ENCODE results near the gene PLEKHA7.
"Not testable (repeated sequence)": the region's sequence is repeated elsewhere in the genome, so short reads cannot be mapped to it uniquely, and the experiment has no call there.

GRCh38 chr11:17051146-17051545 lies 36.9 kb upstream of the PLEKHA7 start:
- TF ChIP-seq REST (IDR thresholded peaks at IDR 0.05; ENCODE audit: insufficient replicate concordance, low read depth); POLR2AphosphoS5 (IDR thresholded peaks at IDR 0.05; ENCODE audit: low read depth); GABPA (IDR thresholded peaks at IDR 0.05; ENCODE audit: low read depth): not testable (repeated sequence)
- TF ChIP-seq, protein P1, sequence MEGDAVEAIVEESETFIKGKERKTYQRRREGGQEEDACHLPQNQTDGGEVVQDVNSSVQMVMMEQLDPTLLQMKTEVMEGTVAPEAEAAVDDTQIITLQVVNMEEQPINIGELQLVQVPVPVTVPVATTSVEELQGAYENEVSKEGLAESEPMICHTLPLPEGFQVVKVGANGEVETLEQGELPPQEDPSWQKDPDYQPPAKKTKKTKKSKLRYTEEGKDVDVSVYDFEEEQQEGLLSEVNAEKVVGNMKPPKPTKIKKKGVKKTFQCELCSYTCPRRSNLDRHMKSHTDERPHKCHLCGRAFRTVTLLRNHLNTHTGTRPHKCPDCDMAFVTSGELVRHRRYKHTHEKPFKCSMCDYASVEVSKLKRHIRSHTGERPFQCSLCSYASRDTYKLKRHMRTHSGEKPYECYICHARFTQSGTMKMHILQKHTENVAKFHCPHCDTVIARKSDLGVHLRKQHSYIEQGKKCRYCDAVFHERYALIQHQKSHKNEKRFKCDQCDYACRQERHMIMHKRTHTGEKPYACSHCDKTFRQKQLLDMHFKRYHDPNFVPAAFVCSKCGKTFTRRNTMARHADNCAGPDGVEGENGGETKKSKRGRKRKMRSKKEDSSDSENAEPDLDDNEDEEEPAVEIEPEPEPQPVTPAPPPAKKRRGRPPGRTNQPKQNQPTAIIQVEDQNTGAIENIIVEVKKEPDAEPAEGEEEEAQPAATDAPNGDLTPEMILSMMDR (IDR thresholded peaks at IDR 0.05; ENCODE audit: insufficient read depth, low read length), result not testable (repeated sequence)
